HEK293 (cell line): ENCODE data around the gene USP5.

Source experiments
- EGR2 ChIP-seq: fragments of 450-650 bp; formaldehyde crosslinking; IDR thresholded peaks from 2 replicates; pipeline ENCODE4 v1.5.1; 2016; ENCODE audit warnings: low read depth, missing biosample characterization, missing genetic modification characterization
- GLIS1 ChIP-seq: fragments of 450-650 bp; formaldehyde crosslinking; IDR thresholded peaks from 2 replicates; pipeline ENCODE4 v1.5.1; 2016; ENCODE audit warnings: missing biosample characterization, missing genetic modification characterization
- IKZF3 ChIP-seq: fragments of 450-650 bp; IDR thresholded peaks from 2 replicates; pipeline ENCODE4 v1.5.0; 2018; ENCODE audit warnings: missing biosample characterization, mild to moderate bottlenecking, missing genetic modification characterization, moderate library complexity
- KLF1 ChIP-seq: fragments of 450-650 bp; formaldehyde crosslinking; IDR thresholded peaks from 2 replicates; pipeline ENCODE4 v1.5.1; 2016; ENCODE audit warnings: missing biosample characterization, missing genetic modification characterization
- KLF16 ChIP-seq: fragments of 450-650 bp; formaldehyde crosslinking; IDR thresholded peaks from 2 replicates; pipeline ENCODE4 v1.5.1; 2017; ENCODE audit warnings: missing biosample characterization, missing genetic modification characterization
- PATZ1 ChIP-seq: fragments of 450-650 bp; formaldehyde crosslinking; IDR thresholded peaks from 2 replicates; pipeline ENCODE4 v1.5.1; 2016; ENCODE audit warnings: missing biosample characterization, missing genetic modification characterization
- PRDM2 ChIP-seq: fragments of 450-650 bp; formaldehyde crosslinking; IDR thresholded peaks from 2 replicates; pipeline ENCODE4 v1.5.1; 2016; ENCODE audit warnings: missing biosample characterization, missing genetic modification characterization, borderline replicate concordance
- SP2 ChIP-seq: fragments of 450-650 bp; formaldehyde crosslinking; IDR thresholded peaks from 2 replicates; pipeline ENCODE4 v1.5.1; 2016; ENCODE audit warnings: missing biosample characterization, missing genetic modification characterization
- WT1 ChIP-seq: fragments of 450-650 bp; formaldehyde crosslinking; IDR thresholded peaks from 2 replicates; pipeline ENCODE4 v1.5.1; 2016; ENCODE audit warnings: missing biosample characterization, missing genetic modification characterization
- ZBTB17 ChIP-seq: fragments of 450-650 bp; formaldehyde crosslinking; IDR thresholded peaks from 2 replicates; pipeline ENCODE4 v1.5.1; 2016; ENCODE audit warnings: missing biosample characterization, missing genetic modification characterization
- ZBTB20 ChIP-seq: fragments of 450-650 bp; formaldehyde crosslinking; IDR thresholded peaks from 2 replicates; pipeline ENCODE4 v1.5.1; 2016; ENCODE audit warnings: missing biosample characterization, missing genetic modification characterization
- ZNF148 ChIP-seq: fragments of 450-650 bp; formaldehyde crosslinking; IDR thresholded peaks from 2 replicates; pipeline ENCODE4 v1.5.0; 2017; ENCODE audit warnings: missing biosample characterization, missing genetic modification characterization, borderline replicate concordance
- ZNF341 ChIP-seq: fragments of 450-650 bp; formaldehyde crosslinking; IDR thresholded peaks from 2 replicates; pipeline ENCODE4; 2016; ENCODE audit warnings: low read depth, missing biosample characterization, missing genetic modification characterization
- ZNF544 ChIP-seq: fragments of 450-650 bp; formaldehyde crosslinking; IDR thresholded peaks from 2 replicates; pipeline ENCODE4 v1.5.0; 2017; ENCODE audit warnings: missing biosample characterization, missing genetic modification characterization

Gene USP5

GRCh38 chr12:6871052-6871957, 19.4 kb downstream of the USP5 start (continued):
- TF ChIP-seq PATZ1 (tag by site-specific recombination) = peak; percentile 10
- peak; percentile 52; the same call in 1 of the 2 replicates for TF ChIP-seq KLF1 (tag by site-specific recombination)
- TF ChIP-seq SP2 (tag by site-specific recombination) = peak; percentile 61
- no peak for TF ChIP-seq ZNF148 (tag by site-specific recombination)
- TF ChIP-seq ZBTB20 (tag by site-specific recombination) = peak; percentile 66
- peak; percentile 13; the same call in 1 of the 2 replicates for TF ChIP-seq EGR2 (tag by site-specific recombination)
- no peak for TF ChIP-seq ZNF544
- TF ChIP-seq KLF16 (tag by site-specific recombination) = 0 out of 2 replicates have a peak, but pooled peaks have one; percentile 27
- 0 out of 2 replicates have a peak, but pooled peaks have one; percentile 21 for TF ChIP-seq ZNF341 (tag by site-specific recombination)
- TF ChIP-seq WT1 (tag by site-specific recombination) = no peak
- 0 out of 2 replicates have a peak, but pooled peaks have one; percentile 27 for TF ChIP-seq IKZF3 (tag by site-specific recombination)
- TF ChIP-seq PRDM2 = peak; percentile 69; the same call in 1 of the 2 replicates
- peak; percentile 12; the same call in 1 of the 2 replicates for TF ChIP-seq GLIS1 (tag by site-specific recombination)
- peak; percentile 43; the same call in 1 of the 2 replicates for TF ChIP-seq ZBTB17
